Loucy (cell line): ENCODE data around the gene FTO.

Experiments used
- H2AFZ ChIP-seq: fragments of 200-600 bp; sonication (generic); 2 replicates; pipeline ENCODE4 v1.6.0; 2016; ENCODE audit warnings: antibody characterized with exemption, mild to moderate bottlenecking, low read length, moderate library complexity
- H3F3A ChIP-seq: fragments of 200-600 bp; 2 replicates; pipeline ENCODE4 v1.6.0; 2016; ENCODE audit warnings: antibody characterized with exemption, low read depth, mild to moderate bottlenecking
- H3K27me3 ChIP-seq: fragments of 200-600 bp; sonication (generic); 2 replicates; pipeline ENCODE4 v1.6.1; 2014; ENCODE audit warnings: low read length, mild to moderate bottlenecking; ENCODE audit not compliant: insufficient read depth, poor library complexity, severe bottlenecking
- H3K36me3 ChIP-seq: fragments of 200-600 bp; sonication (generic); 2 replicates; pipeline ENCODE4 v1.6.1; 2016; ENCODE audit warnings: low read length; ENCODE audit not compliant: insufficient read depth
- H3K4me1 ChIP-seq: fragments of 200-600 bp; sonication (generic); 2 replicates; pipeline ENCODE4 v1.5.1; 2014; ENCODE audit warnings: low read length, mild to moderate bottlenecking; ENCODE audit not compliant: insufficient read depth, poor library complexity, severe bottlenecking
- H3K4me2 ChIP-seq: fragments of 200-600 bp; sonication (generic); 2 replicates; pipeline ENCODE4 v1.6.0; 2014; ENCODE audit warnings: antibody characterized with exemption, low read length, low read depth, mild to moderate bottlenecking; ENCODE audit not compliant: poor library complexity, severe bottlenecking
- H3K4me3 ChIP-seq: fragments of 200-600 bp; sonication (generic); 2 replicates; pipeline ENCODE4 v1.5.1; 2014; ENCODE audit warnings: low read length, mild to moderate bottlenecking, mixed read lengths; ENCODE audit not compliant: poor library complexity, severe bottlenecking
- H3K79me2 ChIP-seq: fragments of 200-600 bp; sonication (generic); 2 replicates; pipeline ENCODE4 v1.6.1; 2014; ENCODE audit warnings: low read length; ENCODE audit not compliant: insufficient read depth
- H3K9ac ChIP-seq: fragments of 200-600 bp; sonication (generic); 2 replicates; pipeline ENCODE4 v1.6.0; 2014; ENCODE audit warnings: mild to moderate bottlenecking, low read depth, low read length, moderate library complexity; ENCODE audit not compliant: poor library complexity, severe bottlenecking
- H3K9me2 ChIP-seq: fragments of 200-600 bp; sonication (generic); replicated peaks from 2 replicates; pipeline ENCODE4 v1.6.1; 2016; ENCODE audit warnings: low read depth, low read length, mixed read lengths
- H3K9me3 ChIP-seq: fragments of 200-600 bp; sonication (generic); 2 replicates; pipeline ENCODE4 v1.6.1; 2014; ENCODE audit warnings: mild to moderate bottlenecking, antibody characterized with exemption, low read length, low read depth; ENCODE audit not compliant: insufficient read depth
- H4K20me1 ChIP-seq: fragments of 200-600 bp; sonication (generic); 2 replicates; pipeline ENCODE4 v1.6.0; 2014; ENCODE audit warnings: antibody characterized with exemption, low read length, mild to moderate bottlenecking; ENCODE audit not compliant: insufficient read depth, poor library complexity, severe bottlenecking
- CTCF ChIP-seq: fragments of 200-600 bp; sonication (generic); conservative IDR thresholded peaks from 2 replicates; pipeline ENCODE4 v1.5.1; 2014; ENCODE audit warnings: mild to moderate bottlenecking, antibody characterized with exemption, low read length
- EZH2phosphoT487 ChIP-seq: fragments of 200-600 bp; IDR thresholded peaks from 2 replicates; pipeline ENCODE4 v1.6.1; 2018; ENCODE audit warnings: antibody characterized with exemption, mild to moderate bottlenecking, moderate library complexity, borderline replicate concordance

Gene FTO

GRCh38 chr16:54120846-54121480, 417.0 kb downstream of the FTO start:
- Histone ChIP-seq H3K79me2 (no peaks in the 10 kb centered on the region), H2AFZ (no peak overlapping the region), H3K4me2 (no peak overlapping the region), H3K9me2 (no peaks in the 10 kb centered on the region), H3K4me3 (no peak overlapping the region), H3K4me1 (no peaks in the 10 kb centered on the region), H3K27me3 (no peaks in the 10 kb centered on the region), H4K20me1 (no peaks in the 10 kb centered on the region), H3K9me3 (no peaks in the 10 kb centered on the region), H3K36me3 (no peaks in the 10 kb centered on the region), H3K9ac (no peak overlapping the region), H3F3A (no peaks in the 10 kb centered on the region)
- TF ChIP-seq CTCF (no peak), EZH2phosphoT487 (no peak)

DNA sequence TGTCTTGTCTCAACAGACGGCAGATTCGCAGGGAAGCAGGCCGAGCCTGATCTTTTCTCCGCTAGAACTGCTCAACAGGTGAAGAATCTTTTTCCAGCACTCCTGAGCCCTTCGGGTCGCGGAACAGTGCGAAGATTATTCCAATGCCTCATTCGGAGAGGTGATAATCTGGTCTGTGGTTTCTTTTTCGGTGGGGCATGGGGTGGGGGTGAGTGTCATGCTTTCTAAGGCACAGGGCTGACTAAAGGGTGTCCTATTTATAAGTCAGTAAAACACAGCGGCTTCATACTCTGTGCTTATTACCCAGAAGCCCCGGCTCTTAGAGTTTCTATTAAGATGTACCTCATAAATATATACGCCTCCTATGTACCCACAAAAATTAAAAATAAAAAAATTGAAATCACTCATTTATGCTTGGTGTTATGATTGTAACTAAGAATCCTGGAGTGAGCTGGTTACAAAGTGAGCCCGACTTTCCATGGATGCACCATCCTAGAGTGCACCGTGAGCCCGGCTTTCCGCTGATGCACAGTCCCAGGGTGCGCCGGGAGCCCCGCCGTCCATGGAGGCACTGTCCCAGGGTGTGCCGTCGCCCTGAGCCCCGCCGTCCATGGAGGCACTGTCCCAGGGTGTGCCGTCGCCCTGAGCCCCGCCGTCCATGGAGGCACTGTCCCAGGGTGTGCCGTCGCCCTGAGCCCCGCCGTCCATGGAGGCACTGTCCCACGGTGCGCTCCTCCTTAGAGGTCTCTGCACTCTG, 417.8 kb downstream of the FTO start:
- Histone ChIP-seq H3K36me3 (no peaks in the 10 kb centered on the region), H2AFZ (no peak overlapping the region), H4K20me1 (no peaks in the 10 kb centered on the region), H3K4me1 (no peaks in the 10 kb centered on the region), H3K27me3 (no peaks in the 10 kb centered on the region), H3K9ac (no peak overlapping the region), H3K4me2 (no peak overlapping the region), H3K9me2 (no peaks in the 10 kb centered on the region), H3K4me3 (no peak overlapping the region), H3K9me3 (no peaks in the 10 kb centered on the region), H3F3A (no peaks in the 10 kb centered on the region), H3K79me2 (no peaks in the 10 kb centered on the region)
- TF ChIP-seq EZH2phosphoT487, result no peak
- TF ChIP-seq CTCF, result no peak

GRCh38 chr16:54123766-54124165, 419.8 kb downstream of the FTO start:
- Histone ChIP-seq H3F3A (no peaks in the 10 kb centered on the region), H3K79me2 (no peaks in the 10 kb centered on the region), H3K4me2 (no peak overlapping the region), H3K4me1 (peaks cover 4% of the 10 kb centered on the region), H3K4me3 (no peak overlapping the region), H3K9ac (no peak overlapping the region), H2AFZ (no peak overlapping the region), H3K36me3 (no peaks in the 10 kb centered on the region), H3K9me3 (no peaks in the 10 kb centered on the region), H3K9me2 (no peaks in the 10 kb centered on the region), H3K27me3 (no peaks in the 10 kb centered on the region), H4K20me1 (no peaks in the 10 kb centered on the region)
- TF ChIP-seq EZH2phosphoT487 (no peak), CTCF (no peak)
